CD4-positive, alpha-beta T cell treated with Interleukin-12 subunit alpha and Interleukin-12 subunit beta, for 1 hour (primary cell): Measurements from ENCODE around the gene NFE2.
"Not testable (repeated sequence)": the region's sequence is repeated elsewhere in the genome, so short reads cannot be mapped to it uniquely, and the experiment has no call there.

Experiments
- DNase-seq: peaks from one replicate; pipeline ENCODE4 v3.0.0-alpha.2; 2020

Gene NFE2

DNA sequence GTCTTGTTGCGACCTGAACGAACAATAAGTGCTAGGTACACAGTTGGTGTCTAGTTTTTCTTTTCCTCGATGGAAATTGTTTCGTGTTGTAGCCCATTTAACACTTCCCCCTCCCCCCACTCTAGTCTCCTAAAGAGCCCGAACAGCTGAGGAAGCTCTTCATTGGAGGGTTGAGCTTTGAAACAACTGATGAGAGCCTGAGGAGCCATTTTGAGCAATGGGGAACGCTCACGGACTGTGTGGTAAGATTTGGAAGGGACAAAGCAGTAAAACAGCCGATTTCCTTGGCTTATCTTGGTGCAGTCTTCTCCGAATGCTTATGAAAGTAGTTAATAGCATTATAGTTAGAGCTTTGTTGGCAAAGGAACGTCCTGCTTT, 19.6 kb downstream of the NFE2 start:
- not testable (repeated sequence) for DNase-seq

- DNase-seq = peak; percentile 99
Observed at GRCh38 chr12:54280468-54281260, 20.2 kb downstream of the NFE2 start, which contains the start of gene HNRNPA1. HNRNPA1 (plus strand) TSS chr12:54280726; CDS start chr12:54280808, 82 bp downstream.

DNA sequence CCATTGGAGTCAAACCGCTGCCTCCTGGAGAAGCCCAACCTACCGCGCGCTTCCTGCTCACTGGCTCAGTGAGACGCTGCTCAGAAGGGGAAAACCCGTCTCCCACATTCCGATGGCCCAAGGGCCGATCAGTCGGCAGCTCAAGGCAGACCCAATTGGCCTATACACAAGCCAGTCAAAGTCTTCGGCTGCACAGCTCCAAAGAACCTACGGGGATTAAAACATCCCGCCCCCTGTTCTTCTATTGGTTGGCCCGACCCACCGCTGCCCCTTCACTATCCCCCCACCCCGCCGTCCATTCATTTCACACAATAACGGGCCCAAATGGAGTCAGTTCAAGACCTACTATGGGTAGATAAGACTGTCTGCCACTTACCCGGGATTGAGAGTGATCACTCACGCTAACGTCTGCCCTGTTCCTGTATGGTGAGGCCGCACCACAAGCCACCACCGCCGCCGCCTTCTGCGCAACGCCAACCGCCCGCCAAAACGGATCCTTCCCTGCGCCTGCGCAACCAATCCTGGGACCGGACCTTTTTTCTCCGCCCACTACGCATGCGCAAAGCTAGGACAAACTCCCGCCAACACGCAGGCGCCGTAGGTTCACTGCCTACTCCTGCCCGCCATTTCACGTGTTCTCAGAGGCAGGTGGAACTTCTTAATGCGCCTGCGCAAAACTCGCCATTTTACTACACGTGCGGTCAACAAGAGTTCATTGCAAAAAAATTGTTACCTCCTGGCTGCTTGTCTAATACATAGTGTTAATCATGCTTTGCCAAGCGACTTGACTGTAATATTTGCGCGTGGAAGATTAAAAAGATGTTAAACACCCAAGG, 21.0 kb downstream of the NFE2 start, which contains the start of gene CBX5:
CBX5 (minus strand) TSS at position 491 of the 836 bp plus-strand sequence. CDS start 22,472 bp downstream, outside the sequence.
- DNase-seq = peak; percentile 100

GRCh38 chr12:54279227-54279631, 21.6 kb downstream of the NFE2 start:
- DNase-seq = no peak

- DNase-seq = no peak
Observed at GRCh38 chr12:54277823-54278276, 23.0 kb downstream of the NFE2 start.

- no peak for DNase-seq
Observed at GRCh38 chr12:54276368-54276767, 24.4 kb downstream of the NFE2 start.

DNA sequence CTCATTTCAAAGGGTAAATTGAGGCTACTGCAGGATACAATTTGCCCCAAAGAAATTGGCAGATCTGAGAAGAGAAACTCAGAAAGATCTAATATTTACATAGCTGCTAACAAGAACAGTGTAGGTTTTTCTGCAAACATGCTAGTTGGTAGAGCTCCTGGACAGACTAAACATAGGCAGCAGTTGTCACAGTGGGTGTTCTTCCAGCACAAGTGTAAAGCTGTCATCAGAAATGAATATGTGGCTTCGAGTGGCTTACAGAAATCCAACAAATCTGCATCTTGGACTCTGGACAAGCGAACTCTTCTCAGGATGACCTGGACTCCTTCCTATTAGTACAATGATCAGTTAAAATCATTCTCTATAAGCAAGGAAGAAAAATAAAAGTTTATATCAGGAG, 26.8 kb downstream of the NFE2 start:
- no peak for DNase-seq

GRCh38 chr12:54272214-54272613, 28.6 kb downstream of the NFE2 start:
- no peak for DNase-seq

DNA sequence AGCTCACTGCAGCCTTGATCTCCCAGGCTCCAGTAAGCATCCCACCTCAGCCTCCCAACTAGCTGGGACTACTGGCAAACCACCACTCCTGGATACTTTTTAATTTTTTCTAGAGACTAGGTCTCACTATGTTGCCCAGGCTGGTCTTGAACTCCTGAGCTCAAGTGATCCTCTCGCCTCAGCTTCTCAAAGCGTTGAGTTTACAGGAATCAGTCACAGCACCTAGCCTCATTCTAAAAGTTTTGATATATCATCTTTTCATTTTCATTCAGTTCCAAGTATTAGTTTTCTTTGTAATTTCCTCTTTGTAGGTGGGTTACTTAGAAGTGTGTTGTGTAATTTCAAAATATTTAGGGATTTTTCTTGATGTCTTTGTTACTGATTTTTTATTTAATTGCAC, 30.5 kb downstream of the NFE2 start:
- DNase-seq = no peak

DNA sequence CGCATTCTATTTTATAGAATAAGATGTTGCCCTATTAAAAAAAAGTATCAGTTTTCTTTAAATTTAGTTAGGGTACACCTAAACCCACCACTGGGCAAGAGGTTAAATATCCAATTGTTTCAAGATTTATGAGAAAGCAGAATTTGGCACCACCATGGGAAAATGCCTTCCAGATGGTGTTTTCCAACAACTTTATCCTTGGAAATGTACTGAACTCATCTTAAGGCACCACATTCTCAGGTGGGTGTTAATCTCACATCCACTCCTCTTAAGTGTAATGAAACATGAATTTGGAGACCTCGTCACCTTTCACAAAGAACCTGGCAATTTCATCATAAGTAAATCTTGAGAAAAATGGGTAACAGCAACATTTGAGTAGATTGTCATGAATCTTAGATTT, 34.0 kb downstream of the NFE2 start:
- no peak for DNase-seq

DNA sequence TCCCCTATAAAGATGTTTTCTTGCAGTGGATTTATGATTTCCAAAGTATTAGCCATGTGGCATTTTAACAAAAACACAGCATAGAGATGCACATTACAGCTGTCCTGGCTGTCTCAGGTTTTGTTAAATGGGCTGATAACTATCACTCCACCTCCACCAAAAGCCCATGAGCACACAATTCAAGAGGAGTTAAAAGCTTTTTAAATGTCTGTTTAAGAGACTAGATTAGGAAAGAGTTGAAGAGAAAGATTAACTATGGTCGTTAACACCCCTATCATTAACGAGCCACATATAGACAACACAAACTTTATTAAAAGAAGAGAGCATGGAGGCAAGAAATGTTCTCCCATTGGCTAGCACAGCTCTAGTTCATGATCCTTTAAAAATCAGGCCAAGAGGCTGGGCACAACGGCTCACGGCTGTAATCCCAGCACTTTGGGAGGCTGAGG, 35.4 kb downstream of the NFE2 start:
- DNase-seq = no peak

GRCh38 chr12:54262403-54262925, 38.4 kb downstream of the NFE2 start:
- DNase-seq = no peak

DNA sequence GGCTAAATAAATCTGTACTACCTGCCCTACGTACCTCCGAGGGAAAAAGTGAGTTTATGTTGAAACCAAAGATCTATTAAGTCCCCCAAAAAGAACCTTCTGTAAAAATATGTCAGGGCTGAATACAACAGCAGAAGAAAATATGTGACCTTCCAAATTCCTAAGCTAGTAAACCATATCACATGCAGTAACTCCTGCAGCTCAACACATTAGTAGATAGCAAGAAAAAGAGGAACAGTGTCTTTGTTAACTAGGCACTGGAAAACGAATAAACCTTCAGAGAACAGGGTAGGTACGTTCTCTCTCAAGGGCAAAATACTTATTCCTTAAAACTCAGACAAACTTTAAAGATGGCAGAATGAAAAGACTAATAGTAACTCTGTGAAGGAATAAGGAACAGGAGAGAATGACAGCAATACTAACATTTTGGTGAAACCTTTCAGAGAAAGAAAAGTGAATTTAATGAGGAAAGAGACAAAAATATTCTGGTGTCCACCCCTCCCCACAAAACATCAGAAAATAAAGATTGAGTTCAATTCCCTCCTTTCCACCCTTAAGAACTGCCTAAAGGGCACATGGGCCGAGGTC, 38.9 kb downstream of the NFE2 start:
- no peak for DNase-seq

DNA sequence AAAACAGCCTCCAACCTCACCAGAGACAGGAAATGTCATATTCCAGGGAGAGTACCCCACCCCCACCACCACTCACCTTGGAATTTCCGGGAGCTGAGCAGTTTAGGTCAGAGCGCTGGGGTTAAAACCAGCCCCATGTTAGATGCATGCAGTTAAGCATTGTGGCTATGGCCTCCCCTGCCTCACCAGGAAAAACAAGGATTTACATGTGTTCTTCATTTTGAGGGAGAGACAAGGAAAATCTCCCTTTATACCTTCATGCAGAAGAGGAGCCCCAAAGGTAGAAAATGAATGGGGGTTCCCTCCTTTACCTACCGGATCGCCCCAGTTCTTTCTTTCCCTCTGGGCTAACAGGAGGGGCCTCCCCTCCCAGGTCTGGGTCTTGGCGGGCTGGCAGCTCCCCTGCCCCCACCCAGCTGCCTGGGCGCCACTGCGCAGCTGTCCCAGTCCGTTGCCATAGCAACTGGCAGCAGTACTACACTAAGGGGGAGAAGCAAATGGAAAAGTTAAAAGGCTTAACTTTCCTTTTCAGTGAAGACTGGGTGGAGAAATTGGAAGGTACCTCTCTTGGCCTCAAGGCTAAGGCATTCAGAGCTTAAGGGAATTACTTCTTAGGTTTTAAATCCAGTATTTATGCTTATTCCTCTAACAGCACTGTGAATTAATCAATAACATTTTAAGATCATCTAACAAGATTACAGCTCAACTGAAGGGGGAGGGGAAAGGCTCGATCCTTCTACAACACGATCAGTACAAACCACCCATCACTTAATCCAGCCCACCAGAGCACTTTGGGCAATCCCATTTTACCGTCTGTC, 41.4 kb downstream of the NFE2 start:
- peak; percentile 38 for DNase-seq

DNA sequence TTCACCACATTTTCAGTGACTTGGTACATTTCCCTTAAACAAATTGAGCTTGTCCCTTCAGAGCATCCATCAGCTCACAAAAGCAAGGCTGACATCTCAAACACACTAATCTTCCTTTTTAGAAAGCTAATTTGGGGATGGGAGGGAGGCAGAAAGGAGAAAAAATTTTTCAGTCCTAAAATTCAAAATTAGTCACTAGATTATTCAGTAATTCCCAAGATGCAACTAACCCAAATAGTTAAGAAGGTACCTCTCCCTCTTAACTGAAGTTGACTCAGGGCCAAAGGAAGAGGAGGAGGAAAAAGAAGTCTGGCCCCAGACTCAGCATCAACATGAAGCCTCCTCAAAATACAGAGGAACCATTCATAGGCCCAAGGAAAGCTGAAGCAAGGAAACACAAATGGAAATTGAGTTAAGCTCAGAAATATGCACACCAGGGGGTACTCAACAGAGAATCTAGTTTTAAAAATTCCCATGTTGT, 42.6 kb downstream of the NFE2 start:
- no peak for DNase-seq

DNA sequence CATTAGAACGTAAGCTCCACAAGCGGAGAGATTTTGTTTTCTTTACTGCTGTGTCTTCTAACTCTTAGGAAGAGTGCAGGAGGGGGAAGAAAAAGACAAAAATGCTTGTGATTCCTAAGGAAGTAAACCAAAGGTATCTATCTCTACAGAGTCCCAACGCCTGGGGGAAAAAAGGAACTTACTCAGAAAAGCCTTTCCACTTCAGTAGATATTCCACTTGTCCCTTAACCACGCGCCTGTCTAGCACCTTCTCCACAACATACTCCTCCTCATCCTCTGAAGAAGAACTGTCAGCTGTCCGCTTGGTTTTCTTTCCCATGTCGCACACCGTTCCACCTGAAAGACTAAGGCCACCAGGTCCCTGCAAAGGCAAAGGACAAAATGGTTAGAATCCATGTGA, 43.5 kb downstream of the NFE2 start:
- DNase-seq = no peak

DNA sequence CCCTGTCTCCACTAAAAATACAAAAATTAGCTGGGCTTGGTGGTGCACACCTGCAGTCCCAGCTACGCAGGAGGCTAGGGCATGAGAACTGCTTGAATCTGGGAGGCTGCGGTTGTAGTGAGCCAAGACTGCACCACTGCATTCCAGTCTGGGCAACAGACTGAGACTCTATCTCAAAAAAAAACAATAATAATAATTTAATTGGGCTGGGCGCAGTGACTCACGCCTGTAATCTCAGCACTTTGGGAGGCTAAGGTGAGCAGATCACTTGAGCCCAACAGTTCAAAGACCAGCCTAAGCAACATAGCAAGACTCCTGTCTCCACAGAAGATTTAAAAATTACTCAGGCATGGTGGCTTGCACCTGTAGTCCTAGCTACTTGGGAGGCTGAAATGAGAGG, 47.6 kb downstream of the NFE2 start:
- no peak for DNase-seq

DNA sequence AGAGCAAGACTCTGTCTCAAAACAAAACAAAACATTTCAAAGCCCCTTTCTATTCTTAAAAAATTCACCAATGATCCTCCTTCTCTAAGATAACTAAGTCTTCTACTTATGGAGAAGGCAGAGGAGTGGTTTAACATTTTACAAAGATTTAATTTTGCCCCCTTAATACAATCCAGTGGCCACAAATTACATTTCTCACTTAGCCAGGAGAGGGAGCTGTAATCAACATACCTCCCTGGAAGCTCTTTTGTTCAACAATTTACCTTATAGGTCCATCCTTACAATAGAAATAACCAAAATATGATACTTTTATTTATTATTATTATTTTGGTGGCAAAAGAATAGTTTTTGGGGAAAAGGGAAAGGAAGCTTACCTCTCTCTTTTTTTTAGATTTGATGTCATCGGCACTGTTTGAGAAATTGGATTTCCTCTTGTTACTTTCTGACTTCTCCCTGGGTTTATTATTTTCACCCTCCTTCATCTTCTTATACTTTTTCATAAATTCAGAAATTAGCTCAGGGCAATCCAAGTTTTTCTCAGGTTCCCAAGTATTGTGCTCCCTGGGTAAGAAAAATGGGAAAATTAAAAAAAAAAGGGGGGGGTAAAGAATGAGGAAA, 49.0 kb downstream of the NFE2 start:
- peak; percentile 62 for DNase-seq

GRCh38 chr12:54249489-54249888, 51.3 kb downstream of the NFE2 start:
- DNase-seq = no peak

DNA sequence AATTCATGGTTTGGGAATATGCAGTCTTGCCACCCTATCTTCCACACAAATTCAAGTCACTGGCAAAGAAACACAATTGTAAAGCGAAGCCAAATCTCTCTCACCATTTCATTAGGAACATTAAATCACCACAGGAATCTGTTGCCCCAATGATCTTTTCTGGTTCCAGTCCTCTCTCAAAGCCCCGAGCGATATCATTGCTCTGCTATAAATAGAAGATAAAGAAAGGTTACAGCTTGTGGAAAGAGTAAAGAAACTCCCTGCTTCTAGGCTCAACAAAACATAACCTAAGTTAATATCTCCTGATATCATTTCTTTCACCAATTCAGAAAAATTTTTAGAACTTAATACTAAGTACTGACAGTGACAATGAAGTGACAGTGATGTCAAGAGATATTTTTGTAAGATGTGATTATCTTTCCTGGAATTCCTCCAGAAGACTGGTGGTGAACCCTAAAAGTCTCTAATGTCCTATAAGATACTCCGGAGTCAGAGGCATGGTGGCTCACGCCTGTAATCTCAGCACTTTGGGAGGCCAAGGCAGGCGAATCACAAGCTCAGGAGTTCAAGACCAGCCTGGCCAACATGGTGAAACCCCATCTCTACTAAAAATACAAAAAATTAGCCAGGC, 54.7 kb downstream of the NFE2 start:
- no peak for DNase-seq
